ENCODE results near the gene PCSK5. TPM values are rescaled to one million over a fixed set of nuclear protein-coding genes. Genes with fewer than 3 reads are reported as not detected.

Gene PCSK5
- total RNA-seq, 1 experiment from 2014 or later = 7.5 TPM

GRCh38 chr9:75889577-75889976, 896 bp upstream of the PCSK5 start:
- Histone ChIP-seq H3K4ac (ENCODE audit: low read depth, low read length) (no peak overlapping the region), H2AK5ac (ENCODE audit: insufficient read length, low read length) (no peak overlapping the region), H3K23me2 (ENCODE audit: insufficient read length, low read depth, low read length, poor library complexity, severe bottlenecking) (peaks cover 26% of the 10 kb centered on the region), H4K5ac (ENCODE audit: insufficient read length, low read depth, low read length) (no peak overlapping the region), H4K91ac (ENCODE audit: insufficient read length, low read depth, low read length) (no peak overlapping the region), H4K20me1 (ENCODE audit: control insufficient read depth, insufficient read depth, insufficient read length) (no peaks in the 10 kb centered on the region), H3K79me2 (ENCODE audit: insufficient read depth, low read length) (no peaks in the 10 kb centered on the region; the same call in 1 of the 2 replicates), H4K8ac (replicated peaks; ENCODE audit: insufficient read length, low read depth, low read length) (no peak overlapping the region), H3K18ac (ENCODE audit: insufficient read length, low read depth, low read length) (no peak overlapping the region), H3K4me2 (ENCODE audit: insufficient read depth, insufficient read length, low read length) (peak overlapping the region; percentile 99), H2BK12ac (ENCODE audit: insufficient read length, low read depth, low read length) (no peak overlapping the region), H2BK20ac (ENCODE audit: low read depth, low read length, poor library complexity, severe bottlenecking) (no peak overlapping the region), H2BK15ac (ENCODE audit: low read depth, low read length) (no peak overlapping the region), H3K14ac (ENCODE audit: insufficient read depth, low read length) (no peak overlapping the region), H3K79me1 (ENCODE audit: insufficient read depth, low read depth, low read length, poor library complexity, severe bottlenecking) (no peaks in the 10 kb centered on the region), H2BK5ac (ENCODE audit: insufficient read length, low read length) (no peak overlapping the region), H3K4me1 (ENCODE audit: insufficient read depth, low read length) (peaks cover 7% of the 10 kb centered on the region; the same call in 1 of the 2 replicates), H2AFZ (ENCODE audit: low read length) (peak overlapping the region; percentile 94), H3K23ac (ENCODE audit: insufficient read length, low read depth, low read length) (no peak overlapping the region), H3K9ac (ENCODE audit: extremely low read depth, insufficient read length, low read length) (peak overlapping the region; percentile 39), H3K27ac (ENCODE audit: insufficient read length, low read depth, low read length) (no peak overlapping the region), H3K9me3 (ENCODE audit: control insufficient read depth, low read depth, low read length) (no peaks in the 10 kb centered on the region), H3T11ph (ENCODE audit: low read length) (no peak overlapping the region), H3K56ac (ENCODE audit: insufficient read length, low read depth, low read length) (no peak overlapping the region), H2BK120ac (ENCODE audit: low read depth, low read length, poor library complexity, severe bottlenecking) (no peak overlapping the region), H3K27me3 (ENCODE audit: insufficient read depth, low read length) (no peaks in the 10 kb centered on the region; the same call in 1 of the 2 replicates)
- TF ChIP-seq CTCF (conservative IDR thresholded peaks at IDR 0.05) = no peak
- no CpG with 5 or more reads among the region's 7 CpGs for WGBS (ENCODE audit: extremely low coverage, insufficient read length, low lambda C conversion rate)
- no peak for DNase-seq
- peaks cover 46% of the 10 kb centered on the region for H3K27me3 Mint-ChIP-seq (ENCODE audit: low read depth)
- peaks cover 26 to 29% of the 10 kb centered on the region in 2 experiments for H3K4me1 Mint-ChIP-seq
- no peak overlapping the region for H3K27ac Mint-ChIP-seq
- H3K36me3 Mint-ChIP-seq (ENCODE audit: insufficient read depth in 1 of 3, low read depth in 3 of 3) = no peaks in the 10 kb centered on the region; a peak in 1 of 7 replicates
- H3K9me3 Mint-ChIP-seq = no peaks in the 10 kb centered on the region
- peak overlapping the region; percentile 80 to 85 for H3K4me3 Mint-ChIP-seq

All from H9 (cell line).